HCT116 (cell line): ENCODE data around the gene TMSB10.

ENCODE experiments used
- CEBPB ChIP-seq: IDR thresholded peaks from 2 replicates; pipeline ENCODE4 v1.6.1; 2012; ENCODE audit warnings: low read depth
- ELF1 ChIP-seq: IDR thresholded peaks from 2 replicates; pipeline ENCODE4 v1.6.1; 2012; ENCODE audit warnings: low read depth, borderline replicate concordance
- EZH2 ChIP-seq: fragments of 200-600 bp; sonication (generic); IDR thresholded peaks from 2 replicates; pipeline ENCODE4 v1.6.1; 2017; ENCODE audit warnings: antibody characterized with exemption, mixed run types
- POLR2A ChIP-seq: IDR thresholded peaks from 2 replicates; pipeline ENCODE4 v1.7.0; 2011; ENCODE audit warnings: borderline replicate concordance; ENCODE audit not compliant: insufficient read depth, insufficient read length; ENCODE audit errors: extremely low read depth
- RAD21 ChIP-seq: IDR thresholded peaks from 2 replicates; pipeline ENCODE4 v1.6.1; 2012; ENCODE audit warnings: low read depth, mild to moderate bottlenecking
- TF ChIP-seq, protein P1 (sequence below), 3 experiments: fragments of 200-600 bp in 1 of 3; sonication (generic) in 1 of 3; IDR thresholded peaks in 2 of 3; conservative IDR thresholded peaks in 1 of 3; 2 replicates each; pipeline ENCODE4 v1.5.1; 2012 to 2017; ENCODE audit warnings: low read depth in 2 of 3, low read length in 2 of 3, antibody characterized with exemption in 1 of 3, borderline replicate concordance in 1 of 3, control low read depth in 1 of 3, mild to moderate bottlenecking in 1 of 3, mixed read lengths in 1 of 3, mixed run types in 1 of 3, moderate library complexity in 1 of 3; ENCODE audit not compliant: insufficient read depth in 1 of 3
- TF ChIP-seq, protein P2 (sequence below): IDR thresholded peaks from 2 replicates; pipeline ENCODE4 v1.6.1; 2012; ENCODE audit warnings: low read depth

DNA sequence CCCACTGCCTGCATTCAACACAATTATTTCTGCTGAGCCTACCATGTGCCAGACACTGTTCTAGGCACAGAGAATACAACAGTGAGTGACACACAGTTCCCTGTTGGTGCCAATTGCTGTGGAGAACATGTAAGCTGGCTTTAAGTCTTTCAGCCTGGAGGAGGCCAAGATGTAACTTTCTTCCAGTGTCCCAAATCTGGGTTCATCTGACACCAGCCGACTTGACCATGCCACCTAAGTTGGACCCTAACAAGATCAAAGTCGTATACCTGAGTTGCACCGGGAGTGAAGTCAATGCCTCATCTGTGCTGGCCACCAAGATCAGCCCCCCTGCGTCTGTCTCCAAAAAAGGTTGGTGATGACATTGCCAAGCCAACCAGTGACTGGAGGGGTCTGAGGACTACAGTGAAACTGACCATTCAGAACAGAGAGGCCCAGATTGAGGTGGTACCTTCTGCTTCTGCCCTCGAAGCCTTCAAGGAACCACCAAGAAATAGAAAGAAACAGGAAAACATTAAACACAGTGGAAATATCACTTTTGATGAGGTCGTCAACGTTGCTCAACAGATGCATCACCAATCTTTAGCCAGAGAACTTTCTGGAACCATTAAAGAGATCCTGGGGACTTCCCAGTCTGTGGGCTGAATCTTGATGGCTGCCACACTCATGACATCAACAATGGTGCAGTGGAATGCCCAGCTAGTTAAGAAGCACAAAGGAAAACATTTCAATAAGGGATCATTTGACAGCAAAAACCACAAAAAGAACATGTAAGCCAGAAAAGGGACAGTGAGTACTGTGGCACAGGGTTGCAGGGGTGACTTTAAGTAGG lies 30.9 kb upstream of the TMSB10 start:
- TF ChIP-seq, protein P1, sequence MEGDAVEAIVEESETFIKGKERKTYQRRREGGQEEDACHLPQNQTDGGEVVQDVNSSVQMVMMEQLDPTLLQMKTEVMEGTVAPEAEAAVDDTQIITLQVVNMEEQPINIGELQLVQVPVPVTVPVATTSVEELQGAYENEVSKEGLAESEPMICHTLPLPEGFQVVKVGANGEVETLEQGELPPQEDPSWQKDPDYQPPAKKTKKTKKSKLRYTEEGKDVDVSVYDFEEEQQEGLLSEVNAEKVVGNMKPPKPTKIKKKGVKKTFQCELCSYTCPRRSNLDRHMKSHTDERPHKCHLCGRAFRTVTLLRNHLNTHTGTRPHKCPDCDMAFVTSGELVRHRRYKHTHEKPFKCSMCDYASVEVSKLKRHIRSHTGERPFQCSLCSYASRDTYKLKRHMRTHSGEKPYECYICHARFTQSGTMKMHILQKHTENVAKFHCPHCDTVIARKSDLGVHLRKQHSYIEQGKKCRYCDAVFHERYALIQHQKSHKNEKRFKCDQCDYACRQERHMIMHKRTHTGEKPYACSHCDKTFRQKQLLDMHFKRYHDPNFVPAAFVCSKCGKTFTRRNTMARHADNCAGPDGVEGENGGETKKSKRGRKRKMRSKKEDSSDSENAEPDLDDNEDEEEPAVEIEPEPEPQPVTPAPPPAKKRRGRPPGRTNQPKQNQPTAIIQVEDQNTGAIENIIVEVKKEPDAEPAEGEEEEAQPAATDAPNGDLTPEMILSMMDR (IDR thresholded peaks at IDR 0.05 in 2 of 3, conservative IDR thresholded peaks at IDR 0.05 in 1 of 3; ENCODE audit: borderline replicate concordance in 1 of 3, insufficient read depth in 1 of 3, low read depth in 2 of 3, low read length in 2 of 3) = no peak
- TF ChIP-seq CEBPB (no peak), POLR2A (no peak), RAD21 (no peak), ELF1 (no peak), EZH2 (no peak)
- TF ChIP-seq, protein P2, sequence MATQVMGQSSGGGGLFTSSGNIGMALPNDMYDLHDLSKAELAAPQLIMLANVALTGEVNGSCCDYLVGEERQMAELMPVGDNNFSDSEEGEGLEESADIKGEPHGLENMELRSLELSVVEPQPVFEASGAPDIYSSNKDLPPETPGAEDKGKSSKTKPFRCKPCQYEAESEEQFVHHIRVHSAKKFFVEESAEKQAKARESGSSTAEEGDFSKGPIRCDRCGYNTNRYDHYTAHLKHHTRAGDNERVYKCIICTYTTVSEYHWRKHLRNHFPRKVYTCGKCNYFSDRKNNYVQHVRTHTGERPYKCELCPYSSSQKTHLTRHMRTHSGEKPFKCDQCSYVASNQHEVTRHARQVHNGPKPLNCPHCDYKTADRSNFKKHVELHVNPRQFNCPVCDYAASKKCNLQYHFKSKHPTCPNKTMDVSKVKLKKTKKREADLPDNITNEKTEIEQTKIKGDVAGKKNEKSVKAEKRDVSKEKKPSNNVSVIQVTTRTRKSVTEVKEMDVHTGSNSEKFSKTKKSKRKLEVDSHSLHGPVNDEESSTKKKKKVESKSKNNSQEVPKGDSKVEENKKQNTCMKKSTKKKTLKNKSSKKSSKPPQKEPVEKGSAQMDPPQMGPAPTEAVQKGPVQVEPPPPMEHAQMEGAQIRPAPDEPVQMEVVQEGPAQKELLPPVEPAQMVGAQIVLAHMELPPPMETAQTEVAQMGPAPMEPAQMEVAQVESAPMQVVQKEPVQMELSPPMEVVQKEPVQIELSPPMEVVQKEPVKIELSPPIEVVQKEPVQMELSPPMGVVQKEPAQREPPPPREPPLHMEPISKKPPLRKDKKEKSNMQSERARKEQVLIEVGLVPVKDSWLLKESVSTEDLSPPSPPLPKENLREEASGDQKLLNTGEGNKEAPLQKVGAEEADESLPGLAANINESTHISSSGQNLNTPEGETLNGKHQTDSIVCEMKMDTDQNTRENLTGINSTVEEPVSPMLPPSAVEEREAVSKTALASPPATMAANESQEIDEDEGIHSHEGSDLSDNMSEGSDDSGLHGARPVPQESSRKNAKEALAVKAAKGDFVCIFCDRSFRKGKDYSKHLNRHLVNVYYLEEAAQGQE = no peak
